MG63 (cell line): ENCODE results near the gene TFPT. TPM values are rescaled to one million over a fixed set of nuclear protein-coding genes. Genes with fewer than 3 reads are reported as not detected.

Source experiments
- DNase-seq: peaks from one replicate; pipeline ENCODE4 v3.0.0-alpha.2; 2020
- H3K27me3 ChIP-seq: fragments of 250-450 bp; sonication (Bioruptor Pico); 2 replicates; pipeline ENCODE4 v1.5.1; 2020; ENCODE audit warnings: mild to moderate bottlenecking, moderate library complexity
- H3K36me3 ChIP-seq: fragments of 250-450 bp; sonication (Bioruptor Pico); 2 replicates; pipeline ENCODE4 v1.5.1; 2020; ENCODE audit warnings: mild to moderate bottlenecking, moderate library complexity
- H3K4me3 ChIP-seq: fragments of 250-450 bp; sonication (Bioruptor Pico); 2 replicates; pipeline ENCODE4 v1.5.1; 2020; ENCODE audit warnings: mild to moderate bottlenecking, moderate library complexity
- H3K9me3 ChIP-seq: fragments of 250-450 bp; sonication (Bioruptor Pico); 2 replicates; pipeline ENCODE4 v1.5.1; 2020; ENCODE audit warnings: mild to moderate bottlenecking, moderate library complexity
- total RNA-seq: library from RNA; depleted of rRNA; stranded (reverse); fragments of >200 nt; shearing (Covaris generic); gene quantifications from 2 replicates; pipeline ENCODE4 v1.2.3, GENCODE V29; 2014; ENCODE audit warnings: low replicate concordance; rRNA removed

The TFPT gene
- total RNA-seq, 1 experiment from 2014 or later, result 36.5 TPM

- peaks cover 30% of the 10 kb centered on the region for H3K27me3 ChIP-seq
- H3K36me3 ChIP-seq, result no peaks in the 10 kb centered on the region
- no peaks in the 10 kb centered on the region for H3K9me3 ChIP-seq
- no peak within 1 kb of the TSS for H3K4me3 ChIP-seq
- no peak for DNase-seq
Measured at GRCh38 chr19:54063350-54064116, 51.9 kb downstream of the TFPT start, which contains the start of gene VSTM1. VSTM1 (minus strand) TSS chr19:54063897; CDS start chr19:54063777, 120 bp downstream.

GRCh38 chr19:54062643-54063042 is 52.8 kb downstream of the TFPT start:
- H3K27me3 ChIP-seq, result peaks cover 30% of the 10 kb centered on the region
- H3K9me3 ChIP-seq, result no peaks in the 10 kb centered on the region
- no peak for DNase-seq
- no peaks in the 10 kb centered on the region for H3K36me3 ChIP-seq
- no peak overlapping the region for H3K4me3 ChIP-seq

Other genes starting within 250 kb of the TFPT start
- 8.3 and 18.7 TPM in 2 replicates for gene MYADM, start 247.8 kb downstream of the TFPT start, total RNA-seq
- not detected in 2 replicates for gene PRKCG, start 233.5 kb downstream of the TFPT start, total RNA-seq
- gene CACNG7, start 206.4 kb downstream of the TFPT start, total RNA-seq, result not detected in 2 replicates
- gene CACNG8, start 152.7 kb downstream of the TFPT start, total RNA-seq, result 0.05 TPM in 1 of 2 replicates, not detected in the other
- gene CACNG6, start 124.0 kb downstream of the TFPT start, total RNA-seq, result 0.43 TPM in 1 of 2 replicates, not detected in the other
- gene VSTM1, start 51.8 kb downstream of the TFPT start, total RNA-seq, result not detected in 2 replicates
- not detected in 2 replicates for gene TARM1, start 34.3 kb downstream of the TFPT start, total RNA-seq
- not detected in 2 replicates for gene OSCAR, start 14.9 kb downstream of the TFPT start, total RNA-seq
- 4.8 and 23.1 TPM in 2 replicates for gene NDUFA3, start 12.8 kb downstream of the TFPT start, total RNA-seq
- 88.3 and 112 TPM in 2 replicates for gene PRPF31, start 97 bp upstream of the TFPT start, total RNA-seq
- 9.0 and 38.0 TPM in 2 replicates for gene CNOT3, start 22.1 kb upstream of the TFPT start, total RNA-seq
- gene LENG1, start 44.1 kb upstream of the TFPT start, total RNA-seq, result 11.1 and 18.2 TPM in 2 replicates
- not detected in 2 replicates for gene TMC4, start 57.5 kb upstream of the TFPT start, total RNA-seq
- gene MBOAT7, start 73.9 kb upstream of the TFPT start, total RNA-seq, result 15.7 and 43.2 TPM in 2 replicates
- 68.7 and 103 TPM in 2 replicates for gene TSEN34, start 75.7 kb upstream of the TFPT start, total RNA-seq
- gene RPS9, start 85.2 kb upstream of the TFPT start, total RNA-seq, result 3,013 and 3,637 TPM in 2 replicates
- gene LILRB3, start 107.3 kb upstream of the TFPT start, total RNA-seq, result not detected in 2 replicates
- not detected in 2 replicates for gene LILRA6, start 127.1 kb upstream of the TFPT start, total RNA-seq
- gene LILRB5, start 141.6 kb upstream of the TFPT start, total RNA-seq, result not detected in 2 replicates
- gene LILRB2, start 165.5 kb upstream of the TFPT start, total RNA-seq, result not detected in 2 replicates
- gene LILRA5, start 197.5 kb upstream of the TFPT start, total RNA-seq, result not detected in 2 replicates
- gene LILRA4, start 223.5 kb upstream of the TFPT start, total RNA-seq, result not detected in 2 replicates
- gene LAIR1, start 249.3 kb upstream of the TFPT start, total RNA-seq, result not detected in 2 replicates